Measurements from ENCODE around the gene C14orf93.
"Not testable (repeated sequence)": the region's sequence is repeated elsewhere in the genome, so short reads cannot be mapped to it uniquely, and the experiment has no call there.

C14orf93 gene

GRCh38 chr14:23006544-23007419 lies 3.2 kb downstream of the C14orf93 start:
- ChIA-PET POLR2A (interaction anchor here (0.6 to 3.6 kb wide), 43 partner anchors 8 to 413 kb away, joined by 3 to 65 read pairs (median 5); partner anchors contain the start of genes ACIN1, AJUBA, C14orf119 and CDH24), CTCF (interaction anchor here (0.6 to 2.5 kb wide), 10 partner anchors 10 to 124 kb away, joined by 3 to 37 read pairs (median 6); partner anchors contain the start of gene CDH24)
- TF ChIP-seq ELF4 (IDR thresholded peaks at IDR 0.05) (peak; percentile 52), NFRKB (IDR thresholded peaks at IDR 0.05) (peak; percentile 51; the same call in 1 of the 2 replicates), TARDBP (IDR thresholded peaks at IDR 0.05) (peak; percentile 43; the same call in 1 of the 2 replicates), LEF1 (IDR thresholded peaks at IDR 0.05; ENCODE audit: borderline replicate concordance) (no peak), HDGF (IDR thresholded peaks at IDR 0.05; ENCODE audit: borderline replicate concordance) (no peak), CTBP1 (IDR thresholded peaks at IDR 0.05; ENCODE audit: borderline replicate concordance) (0 out of 2 replicates have a peak, but pooled peaks have one; percentile 5), FOXM1 (IDR thresholded peaks at IDR 0.05; ENCODE audit: borderline replicate concordance) (no peak), PKNOX1 (IDR thresholded peaks at IDR 0.05) (peak; percentile 99), ZNF384 (IDR thresholded peaks at IDR 0.05) (no peak), BHLHE40 (IDR thresholded peaks at IDR 0.05; ENCODE audit: borderline replicate concordance) (no peak), FOXA1 (IDR thresholded peaks at IDR 0.05) (no peak), L3MBTL2 (conservative IDR thresholded peaks at IDR 0.05) (peak; percentile 91), SP1 (IDR thresholded peaks at IDR 0.05) (no peak), SUZ12 (IDR thresholded peaks at IDR 0.05) (no peak), ARNT (IDR thresholded peaks at IDR 0.05) (no peak), FOXK2 (IDR thresholded peaks at IDR 0.05) (no peak)
- DNase-seq (ENCODE audit: extremely low spot score) = peak; percentile 96

- no peak for DNase-seq (ENCODE audit: extremely low spot score)
- ChIA-PET POLR2A (interaction anchor here (0.9 to 3.6 kb wide), 23 partner anchors 8 to 412 kb away, joined by 3 to 65 read pairs (median 9); partner anchors contain the start of genes ACIN1, AJUBA, C14orf119 and CDH24), CTCF (interaction anchor here (0.6 to 2.5 kb wide), 8 partner anchors 11 to 124 kb away, joined by 3 to 37 read pairs (median 12); partner anchors contain the start of gene CDH24)
- no peak for TF ChIP-seq PKNOX1 (IDR thresholded peaks at IDR 0.05)
- TF ChIP-seq HDGF (IDR thresholded peaks at IDR 0.05; ENCODE audit: borderline replicate concordance) = no peak
- no peak for TF ChIP-seq SUZ12 (IDR thresholded peaks at IDR 0.05)
- no peak for TF ChIP-seq ARNT (IDR thresholded peaks at IDR 0.05)
- TF ChIP-seq ZNF384 (IDR thresholded peaks at IDR 0.05) = no peak
- no peak for TF ChIP-seq L3MBTL2 (conservative IDR thresholded peaks at IDR 0.05)
- TF ChIP-seq CTBP1 (IDR thresholded peaks at IDR 0.05; ENCODE audit: borderline replicate concordance) = no peak
- TF ChIP-seq LEF1 (IDR thresholded peaks at IDR 0.05; ENCODE audit: borderline replicate concordance) = no peak
- TF ChIP-seq SP1 (IDR thresholded peaks at IDR 0.05) = no peak
Measured at GRCh38 chr14:23006188-23006534, 3.8 kb downstream of the C14orf93 start.

- POLR2A ChIA-PET = interaction anchor here (0.9 to 3.6 kb wide), 16 partner anchors 9 to 90 kb away, joined by 3 to 65 read pairs (median 18); partner anchors contain the start of genes ACIN1, AJUBA, C14orf119 and CDH24
- CTCF ChIA-PET = interaction anchor here (1.0 to 2.5 kb wide), 6 partner anchors 11 to 52 kb away, joined by 5 to 37 read pairs (median 15); partner anchors contain the start of gene CDH24
- DNase-seq (ENCODE audit: extremely low spot score) = no peak
- TF ChIP-seq FOXK2 (IDR thresholded peaks at IDR 0.05) (no peak), CTBP1 (IDR thresholded peaks at IDR 0.05; ENCODE audit: borderline replicate concordance) (no peak), HDGF (IDR thresholded peaks at IDR 0.05; ENCODE audit: borderline replicate concordance) (no peak), LEF1 (IDR thresholded peaks at IDR 0.05; ENCODE audit: borderline replicate concordance) (no peak), ZNF384 (IDR thresholded peaks at IDR 0.05) (no peak), ARNT (IDR thresholded peaks at IDR 0.05) (no peak), FOXM1 (IDR thresholded peaks at IDR 0.05; ENCODE audit: borderline replicate concordance) (no peak), ELF4 (IDR thresholded peaks at IDR 0.05) (no peak), SP1 (IDR thresholded peaks at IDR 0.05) (no peak), NFRKB (IDR thresholded peaks at IDR 0.05) (no peak), BHLHE40 (IDR thresholded peaks at IDR 0.05; ENCODE audit: borderline replicate concordance) (no peak), SUZ12 (IDR thresholded peaks at IDR 0.05) (no peak), TARDBP (IDR thresholded peaks at IDR 0.05) (no peak), FOXA1 (IDR thresholded peaks at IDR 0.05) (no peak), L3MBTL2 (conservative IDR thresholded peaks at IDR 0.05) (no peak), PKNOX1 (IDR thresholded peaks at IDR 0.05) (no peak)
Measured at GRCh38 chr14:23005451-23006187, 4.3 kb downstream of the C14orf93 start.

- DNase-seq (ENCODE audit: extremely low spot score) = not testable (repeated sequence)
- POLR2A ChIA-PET = interaction anchor here (0.9 kb wide), 1 partner anchor 30 kb away, joined by 4 read pairs; the partner anchor contains the start of gene PSMB5
- CTCF ChIA-PET = interaction anchor here (1.0 to 2.2 kb wide), 3 partner anchors 9 to 65 kb away, joined by 3 to 13 read pairs (median 4); partner anchors contain the start of gene CDH24
Measured at GRCh38 chr14:23004274-23004673, 5.7 kb downstream of the C14orf93 start.

GRCh38 chr14:23002592-23002991 lies 7.4 kb downstream of the C14orf93 start:
- no peak for DNase-seq (ENCODE audit: extremely low spot score)
- ChIA-PET POLR2A (no interaction called here), CTCF (no interaction called here)
- TF ChIP-seq BHLHE40 (IDR thresholded peaks at IDR 0.05; ENCODE audit: borderline replicate concordance) = no peak
- TF ChIP-seq FOXA1 (IDR thresholded peaks at IDR 0.05) = no peak
- TF ChIP-seq NFRKB (IDR thresholded peaks at IDR 0.05) = no peak
- no peak for TF ChIP-seq ZNF384 (IDR thresholded peaks at IDR 0.05)
- no peak for TF ChIP-seq LEF1 (IDR thresholded peaks at IDR 0.05; ENCODE audit: borderline replicate concordance)
- no peak for TF ChIP-seq HDGF (IDR thresholded peaks at IDR 0.05; ENCODE audit: borderline replicate concordance)
- TF ChIP-seq TARDBP (IDR thresholded peaks at IDR 0.05) = no peak
- TF ChIP-seq SP1 (IDR thresholded peaks at IDR 0.05) = no peak
- no peak for TF ChIP-seq ELF4 (IDR thresholded peaks at IDR 0.05)
- no peak for TF ChIP-seq SUZ12 (IDR thresholded peaks at IDR 0.05)
- TF ChIP-seq FOXM1 (IDR thresholded peaks at IDR 0.05; ENCODE audit: borderline replicate concordance) = no peak
- TF ChIP-seq ARNT (IDR thresholded peaks at IDR 0.05) = no peak
- no peak for TF ChIP-seq CTBP1 (IDR thresholded peaks at IDR 0.05; ENCODE audit: borderline replicate concordance)
- no peak for TF ChIP-seq FOXK2 (IDR thresholded peaks at IDR 0.05)
- no peak for TF ChIP-seq PKNOX1 (IDR thresholded peaks at IDR 0.05)
- no peak for TF ChIP-seq L3MBTL2 (conservative IDR thresholded peaks at IDR 0.05)
